GM18520 (cell line): Measurements from ENCODE around the gene SUCLG2.
"Not testable (repeated sequence)": the region's sequence is repeated elsewhere in the genome, so short reads cannot be mapped to it uniquely, and the experiment has no call there.

Experiments
- ATAC-seq: cut with Tn5 transposase; IDR thresholded peaks from one replicate; pipeline ENCODE4 v1.9.1; 2021; ENCODE audit not compliant: unreplicated experiment

Gene SUCLG2

GRCh38 chr3:67614195-67614594 lies 40.2 kb downstream of the SUCLG2 start:
- ATAC-seq = no peak

DNA sequence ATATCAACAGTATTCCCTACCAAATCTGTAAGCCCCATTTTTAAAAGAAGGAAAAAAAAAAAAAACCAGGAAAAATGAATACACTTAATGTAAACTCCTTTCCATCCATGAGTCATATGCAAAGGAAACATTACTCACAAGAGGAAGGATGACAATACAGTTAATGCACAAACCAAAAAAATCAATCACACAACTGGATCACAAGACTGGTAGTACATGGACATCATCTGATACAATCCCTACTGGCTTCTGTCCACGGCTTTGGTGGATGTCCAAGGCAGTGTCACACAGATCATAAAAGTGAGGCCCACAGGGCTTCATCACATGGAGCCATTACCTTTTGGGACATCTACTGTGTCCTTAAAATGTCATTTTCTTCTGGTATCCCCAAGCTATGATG lies 44.0 kb downstream of the SUCLG2 start:
- ATAC-seq = no peak

GRCh38 chr3:67609709-67610108 lies 44.7 kb downstream of the SUCLG2 start:
- no peak for ATAC-seq

DNA sequence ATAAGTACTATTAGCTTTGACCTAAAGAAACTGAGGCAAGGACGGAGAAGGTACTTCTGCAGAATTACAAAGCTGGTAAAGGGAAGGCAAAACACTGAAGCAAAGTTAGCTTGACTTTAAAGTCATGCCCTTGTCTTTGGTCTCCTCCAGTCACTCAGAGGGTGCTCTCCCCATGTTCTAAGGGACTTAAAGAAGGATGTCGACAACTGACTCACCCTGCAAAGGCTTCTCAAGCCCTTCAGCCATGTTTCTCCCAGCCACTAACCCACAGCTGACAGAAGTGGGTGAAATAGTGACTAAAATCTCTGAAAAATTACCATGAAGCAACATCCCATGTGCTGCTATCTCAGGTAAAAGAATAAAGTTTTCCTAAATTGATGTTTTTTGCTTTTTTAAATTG lies 46.4 kb downstream of the SUCLG2 start:
- ATAC-seq = no peak

- ATAC-seq = no peak
Measured at GRCh38 chr3:67605377-67605776, 49.0 kb downstream of the SUCLG2 start.

DNA sequence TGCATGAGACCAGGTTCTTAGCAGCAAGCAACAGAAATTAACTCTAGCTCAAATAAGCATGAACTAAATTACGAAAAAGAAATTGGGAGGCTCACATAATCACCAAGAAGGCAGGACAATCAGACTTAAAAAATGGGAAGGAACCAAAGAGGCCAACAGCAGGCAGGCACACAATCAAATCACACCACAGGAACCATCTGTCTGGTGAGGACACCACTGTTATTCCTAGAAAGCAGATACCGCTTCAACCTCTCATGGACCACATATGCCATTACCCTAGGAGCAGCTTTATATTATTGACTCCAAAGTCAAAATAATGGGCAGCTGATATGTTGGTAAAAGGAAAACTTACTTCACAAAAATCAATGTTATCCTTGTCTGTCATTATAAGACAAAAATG lies 51.6 kb downstream of the SUCLG2 start:
- no peak for ATAC-seq

DNA sequence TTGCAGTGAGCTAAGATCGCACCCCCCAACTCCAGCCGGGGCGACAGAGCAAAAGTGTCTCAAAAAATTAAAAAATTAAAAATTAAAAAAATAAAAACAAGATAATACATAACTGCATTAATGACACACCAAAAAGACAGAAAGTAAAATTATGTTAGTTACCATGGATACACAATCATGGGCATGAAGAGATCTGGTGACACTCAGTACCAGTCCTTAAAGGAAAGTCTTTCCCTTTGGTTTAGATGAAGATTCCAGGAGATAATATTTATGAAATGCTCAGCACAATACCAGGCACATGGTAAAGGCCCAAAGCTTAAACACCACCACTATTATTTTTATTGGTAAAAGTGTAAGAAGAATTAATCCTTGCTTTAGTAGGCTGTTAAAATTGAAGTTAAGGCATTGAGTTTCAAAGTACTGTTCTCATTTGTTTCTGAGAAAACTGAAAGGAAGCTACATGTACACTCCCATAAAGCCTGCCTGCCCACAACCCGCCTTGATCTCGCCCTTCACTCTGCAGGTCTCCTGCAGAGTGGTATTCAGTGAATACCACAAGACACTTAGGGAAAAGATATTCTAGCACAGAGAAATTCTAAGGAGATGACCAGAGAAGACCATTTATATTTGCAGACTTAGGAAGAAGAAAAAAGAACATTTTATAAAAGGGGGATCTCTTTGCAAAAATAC lies 52.3 kb downstream of the SUCLG2 start:
- no peak for ATAC-seq

GRCh38 chr3:67601385-67601784 lies 53.0 kb downstream of the SUCLG2 start:
- no peak for ATAC-seq

- ATAC-seq = no peak
Measured at GRCh38 chr3:67599821-67600220, 54.6 kb downstream of the SUCLG2 start.

GRCh38 chr3:67598814-67599556 lies 55.4 kb downstream of the SUCLG2 start:
- no peak for ATAC-seq

- ATAC-seq = no peak
Measured at GRCh38 chr3:67595424-67595823, 59.0 kb downstream of the SUCLG2 start.

GRCh38 chr3:67593761-67594234 lies 60.6 kb downstream of the SUCLG2 start:
- no peak for ATAC-seq

GRCh38 chr3:67592057-67592456 lies 62.4 kb downstream of the SUCLG2 start:
- ATAC-seq = no peak

DNA sequence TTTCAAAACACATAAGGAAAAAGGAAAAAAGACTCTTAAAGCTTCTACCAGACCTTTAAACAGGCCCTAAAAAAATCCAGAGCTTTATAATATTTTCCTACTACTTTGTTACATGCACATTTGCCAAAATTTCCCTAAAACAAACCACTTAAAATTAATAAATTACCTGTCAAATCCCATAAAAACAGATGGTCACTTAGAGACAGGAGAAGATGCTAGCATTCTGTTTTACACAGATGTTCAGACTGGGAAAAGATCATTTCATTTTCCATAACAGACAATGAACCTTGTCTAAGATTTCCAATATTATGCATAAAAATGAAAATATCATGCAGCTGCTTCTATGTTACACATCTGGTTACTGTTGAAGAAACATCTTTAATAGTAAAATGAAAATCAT lies 66.6 kb downstream of the SUCLG2 start:
- no peak for ATAC-seq

DNA sequence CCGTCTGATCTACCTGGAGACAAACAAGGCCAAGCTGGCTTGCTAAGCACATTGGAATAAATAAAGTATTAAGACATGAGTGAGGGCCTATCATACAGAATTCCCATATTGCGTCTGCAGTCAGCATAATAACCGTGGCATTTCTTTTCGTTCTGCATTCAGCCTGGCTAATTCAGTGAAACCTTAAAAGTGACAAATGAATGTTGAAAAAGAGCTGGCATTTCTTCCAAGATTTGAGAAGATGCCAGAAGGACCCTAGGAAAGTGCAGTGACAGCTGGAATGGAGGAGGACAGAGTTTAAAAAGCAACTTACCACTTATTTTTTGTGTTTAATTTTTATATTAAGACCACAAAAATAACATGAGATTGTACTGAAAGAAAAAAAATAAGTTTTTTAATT lies 67.1 kb downstream of the SUCLG2 start:
- ATAC-seq = no peak

- ATAC-seq = not testable (repeated sequence)
Measured at GRCh38 chr3:67584608-67585007, 69.8 kb downstream of the SUCLG2 start.

DNA sequence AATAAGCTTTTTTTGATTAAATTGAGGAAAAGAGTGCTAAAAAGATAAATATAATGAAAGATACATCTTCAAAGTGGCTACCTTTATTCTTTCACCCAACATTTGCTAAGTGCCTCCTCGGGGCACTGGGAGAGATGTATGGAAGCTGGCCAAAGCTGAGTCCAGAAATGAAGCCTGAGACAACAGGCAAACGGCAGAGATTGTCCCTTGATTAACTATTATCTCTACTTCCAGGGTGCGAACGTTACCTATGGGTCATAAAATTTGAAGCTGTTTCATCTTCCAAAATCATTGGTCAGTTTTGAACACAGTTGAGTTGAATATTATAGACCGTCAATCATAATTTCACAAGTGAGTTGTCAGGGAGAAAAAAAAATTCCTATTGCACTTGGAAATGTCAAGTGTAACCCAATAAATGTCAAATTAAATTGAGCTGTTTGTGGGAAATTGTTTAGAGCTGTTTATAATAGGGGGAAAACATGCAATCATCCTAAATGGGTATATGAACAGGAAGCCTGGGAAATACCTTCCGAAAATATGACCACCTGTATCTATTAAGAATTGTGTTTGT lies 73.9 kb downstream of the SUCLG2 start:
- no peak for ATAC-seq

GRCh38 chr3:67578416-67578815 lies 76.0 kb downstream of the SUCLG2 start:
- no peak for ATAC-seq

- no peak for ATAC-seq
Measured at GRCh38 chr3:67576441-67576840, 78.0 kb downstream of the SUCLG2 start.

GRCh38 chr3:67569324-67569723 lies 85.1 kb downstream of the SUCLG2 start:
- no peak for ATAC-seq

DNA sequence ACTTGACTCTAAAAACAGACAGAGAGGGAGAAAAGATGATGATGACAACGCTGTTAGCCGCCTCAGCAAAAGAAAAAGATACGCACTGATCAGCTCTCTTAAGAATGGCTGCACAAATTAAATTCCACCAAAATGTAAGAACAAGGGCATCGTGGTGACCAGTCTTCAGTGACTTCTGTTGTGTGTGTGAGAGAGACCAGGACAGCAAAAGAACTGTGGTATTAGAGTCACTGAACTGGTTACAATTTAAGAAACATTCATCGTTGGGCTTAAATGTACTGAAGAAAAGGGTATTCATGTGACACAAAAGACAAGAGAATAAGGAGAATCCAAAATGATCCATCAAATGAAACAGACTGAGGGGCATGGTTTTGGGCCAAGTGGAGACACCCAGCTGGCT lies 86.5 kb downstream of the SUCLG2 start:
- ATAC-seq = no peak

DNA sequence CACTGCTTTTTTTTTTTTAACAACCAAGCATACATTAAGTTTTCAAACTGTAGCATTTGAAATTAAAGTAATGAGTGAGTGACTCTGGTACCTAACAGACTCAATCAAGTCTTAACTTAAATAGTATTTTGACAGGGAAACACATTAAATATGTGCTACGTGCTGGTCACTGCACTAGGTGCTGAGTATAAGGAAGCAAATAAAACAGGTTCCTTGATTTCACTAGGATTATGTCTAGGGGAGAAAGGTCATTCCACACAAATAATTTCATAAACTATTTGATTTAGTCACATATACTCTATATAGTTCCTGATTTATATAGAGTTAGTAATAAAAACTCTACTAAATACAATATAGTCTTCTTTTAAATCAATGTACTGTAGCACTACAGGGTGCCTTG lies 89.4 kb downstream of the SUCLG2 start:
- ATAC-seq = no peak
